ENCODE results near the gene FLT3. TPM values are rescaled to one million over a fixed set of nuclear protein-coding genes. Genes with fewer than 3 reads are reported as not detected.

The FLT3 gene
- total and polyA plus RNA-seq, 11 donors: 0.09 to 0.48 (median 0.21) TPM; not detected in 2

GRCh38 chr13:28031896-28032288, 68.5 kb downstream of the FLT3 start:
- Histone ChIP-seq H3K36me3 (no peaks in the 10 kb centered on the region), H3K4me3 (no peak overlapping the region), H3K4me1 (peaks cover 0 to 13% (median 0%) of the 10 kb centered on the region in 12 donors), H3K27ac (peak overlapping the region in 1 of 12 donors; percentile 66), H3K9me3 (no peaks in the 10 kb centered on the region), H3K27me3 (peaks cover 0 to 13% (median 0%) of the 10 kb centered on the region in 9 donors)
- DNase-seq: no peak
- WGBS, 4 donors: 78 to 87% (median 85%) methylated on average over 5 of the region's 5 CpGs
- intact Hi-C loops (cut with DNase I): no loop called here
- TF ChIP-seq CTCF (IDR thresholded peaks at IDR 0.05) (no peak), POLR2A (IDR thresholded peaks at IDR 0.05) (no peak)
- no peak for ATAC-seq

GRCh38 chr13:28031220-28031895, 69.0 kb downstream of the FLT3 start:
- Histone ChIP-seq H3K27ac (peak overlapping the region in 1 of 12 donors; percentile 66), H3K4me1 (peaks cover 0 to 13% (median 0%) of the 10 kb centered on the region in 12 donors), H3K9me3 (no peaks in the 10 kb centered on the region), H3K27me3 (peaks cover 0 to 13% (median 0%) of the 10 kb centered on the region in 9 donors), H3K4me3 (no peak overlapping the region), H3K36me3 (no peaks in the 10 kb centered on the region)
- WGBS, 4 donors: 86 to 90% (median 87%) methylated on average over 10 of the region's 10 CpGs
- DNase-seq (peak; percentile 20 to 73 (median 36)), ATAC-seq (peak in 3 of 4 donors; percentile 26 to 66 (median 62))
- TF ChIP-seq POLR2A (IDR thresholded peaks at IDR 0.05): no peak
- TF ChIP-seq CTCF (IDR thresholded peaks at IDR 0.05): no peak
- intact Hi-C loops (cut with DNase I): no loop called here

- TF ChIP-seq POLR2A (IDR thresholded peaks at IDR 0.05) (no peak), CTCF (IDR thresholded peaks at IDR 0.05) (no peak)
- peaks cover 0 to 3% (median 0%) of the 10 kb centered on the region in 9 donors for H3K27me3 ChIP-seq
- intact Hi-C loops (cut with DNase I): no loop called here
Measured at GRCh38 chr13:28027607-28028364, 72.6 kb downstream of the FLT3 start.

GRCh38 chr13:28027071-28027470, 73.3 kb downstream of the FLT3 start:
- ATAC-seq: no peak
- no peaks in the 10 kb centered on the region for H3K36me3 ChIP-seq
- intact Hi-C loops (cut with DNase I): no loop called here
- H3K27me3 ChIP-seq: peaks cover 0 to 3% (median 0%) of the 10 kb centered on the region in 9 donors
- no peak overlapping the region for H3K4me3 ChIP-seq
- H3K27ac ChIP-seq: no peak overlapping the region
- no peaks in the 10 kb centered on the region for H3K9me3 ChIP-seq
- DNase-seq: no peak
- H3K4me1 ChIP-seq: peaks cover 0 to 4% (median 0%) of the 10 kb centered on the region in 12 donors
- TF ChIP-seq CTCF (IDR thresholded peaks at IDR 0.05): no peak
- no peak for TF ChIP-seq POLR2A (IDR thresholded peaks at IDR 0.05)

More at GRCh38 chr13:28027607-28028364, 72.6 kb downstream of the FLT3 start:
- H3K4me1 ChIP-seq: peaks cover 0 to 11% (median 0%) of the 10 kb centered on the region in 12 donors
- no peaks in the 10 kb centered on the region for H3K36me3 ChIP-seq
- no peaks in the 10 kb centered on the region for H3K9me3 ChIP-seq
- no peak overlapping the region for H3K4me3 ChIP-seq
- no peak for DNase-seq
- H3K27ac ChIP-seq: no peak overlapping the region
- 73 to 81% (median 79%) methylated on average over 8 of the region's 8 CpGs for WGBS, 4 donors
- ATAC-seq: no peak

Data from heart left ventricle (tissue), 16 donors.